Hematopoietic multipotent progenitor cell treated with erythropoietin and hydrocortisone succinate and interleukin-3 and kit ligand, for 15 days (in vitro differentiated cells): ENCODE data around the gene C5AR2.
"Not testable (repeated sequence)": the region's sequence is repeated elsewhere in the genome, so short reads cannot be mapped to it uniquely, and the experiment has no call there.

Experiments
- DNase-seq: peaks from one replicate; pipeline ENCODE4 v3.0.0-alpha.2; 2015; ENCODE audit warnings: low spot score

C5AR2 gene

GRCh38 chr19:47331931-47332547 is at the start of gene C5AR2:
Gene C5AR2, plus strand, starts transcription at chr19:47332175. Its CDS starts 8,625 bp downstream, at chr19:47340800.
- DNase-seq, result peak; percentile 35

DNA sequence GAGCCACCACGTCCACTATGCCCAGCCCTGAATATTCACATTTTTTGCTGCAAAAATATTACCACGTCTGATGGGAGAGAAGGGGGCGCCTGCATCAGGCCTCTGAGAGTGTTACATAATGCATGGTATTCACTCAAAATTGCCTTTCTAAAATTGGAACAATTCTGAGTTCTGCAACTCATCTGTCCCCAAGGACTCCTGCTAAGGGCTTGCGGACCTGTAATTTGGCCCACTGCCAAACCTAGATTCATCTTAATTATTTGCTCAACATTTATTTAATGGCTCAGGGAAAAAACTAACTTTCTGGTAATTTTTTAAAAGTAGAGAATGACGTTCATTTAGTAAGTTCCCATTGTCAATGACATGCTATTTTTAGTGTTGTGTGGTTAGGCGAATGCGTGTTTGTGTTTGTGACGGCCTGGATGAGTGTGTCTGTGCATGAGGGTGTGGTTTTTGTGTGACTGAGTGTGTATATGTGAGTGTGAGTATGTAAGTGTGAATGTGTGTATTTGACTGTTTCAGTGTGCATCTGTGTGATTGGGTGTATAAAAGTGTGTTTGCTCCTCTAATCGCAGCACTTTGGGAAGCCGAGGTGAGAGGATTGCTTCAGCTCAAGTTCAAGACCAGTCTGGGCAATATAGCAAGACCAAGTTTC is 48.4 kb upstream of the C5AR2 start:
- no peak for DNase-seq

- DNase-seq, result peak; percentile 80
Observed at GRCh38 chr19:47284324-47284899, 47.6 kb upstream of the C5AR2 start.

DNA sequence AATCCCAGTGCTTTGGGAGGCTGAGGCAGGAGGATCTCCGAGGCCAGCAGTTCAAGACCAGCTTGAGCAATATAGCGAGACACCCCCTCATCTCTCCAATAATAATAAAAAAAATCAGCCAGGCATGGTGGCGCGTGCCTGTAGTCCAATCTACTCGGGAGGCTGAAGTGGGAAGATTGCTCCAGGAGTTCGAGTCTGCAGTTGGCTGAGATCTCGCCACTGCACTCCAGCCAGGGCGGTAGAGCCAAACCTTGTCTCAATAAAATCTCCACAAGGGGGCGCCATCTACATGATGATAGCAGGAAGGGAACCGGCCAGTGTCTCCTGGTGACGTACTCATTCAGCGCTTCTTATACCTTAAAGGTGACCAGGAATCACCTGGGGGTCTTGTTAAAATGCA is 35.9 kb upstream of the C5AR2 start:
- DNase-seq, result peak; percentile 93

GRCh38 chr19:47300867-47301266 is 31.1 kb upstream of the C5AR2 start:
- not testable (repeated sequence) for DNase-seq

- no peak for DNase-seq
Observed at GRCh38 chr19:47302249-47302648, 29.7 kb upstream of the C5AR2 start.

DNA sequence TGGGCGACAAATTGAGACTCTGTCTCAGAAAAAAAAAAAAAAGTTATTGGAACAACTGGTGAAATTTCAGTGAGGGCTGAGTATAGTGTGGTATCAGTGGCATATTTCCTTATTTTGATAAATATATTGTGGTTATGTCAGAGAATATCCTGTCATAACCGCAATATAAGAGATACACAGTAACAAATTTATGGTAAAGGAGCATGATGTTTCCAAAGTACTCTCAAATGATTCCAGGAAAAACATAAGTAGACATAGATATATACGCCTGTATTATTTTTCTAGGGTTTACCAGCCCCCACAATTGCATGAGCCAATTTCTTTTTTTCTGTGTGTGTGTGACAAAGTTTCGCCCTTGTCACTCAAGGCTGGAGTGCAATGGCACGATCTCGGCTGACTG is 28.0 kb upstream of the C5AR2 start:
- no peak for DNase-seq

DNA sequence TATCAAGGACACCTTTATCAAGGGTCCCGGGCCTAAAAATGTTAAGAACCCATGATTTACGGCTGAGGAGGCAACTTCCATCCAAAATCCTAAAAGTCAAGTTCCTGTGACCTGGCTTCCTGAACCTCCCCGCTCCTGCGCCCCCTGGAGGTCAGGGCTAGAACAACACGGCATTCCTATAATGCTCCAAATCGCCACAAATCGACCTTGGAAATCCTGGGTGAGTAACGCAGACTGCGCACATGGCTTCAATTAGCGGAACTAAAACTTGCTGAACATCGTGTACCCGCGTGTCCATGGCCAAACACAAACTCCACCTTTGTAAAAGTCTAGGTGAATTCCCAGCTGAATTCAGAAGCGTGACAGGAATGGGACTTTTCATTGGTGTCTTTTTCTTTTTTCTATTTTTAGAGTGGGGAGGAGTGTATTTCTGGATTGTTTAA is 26.6 kb upstream of the C5AR2 start:
- peak; percentile 78 for DNase-seq

DNA sequence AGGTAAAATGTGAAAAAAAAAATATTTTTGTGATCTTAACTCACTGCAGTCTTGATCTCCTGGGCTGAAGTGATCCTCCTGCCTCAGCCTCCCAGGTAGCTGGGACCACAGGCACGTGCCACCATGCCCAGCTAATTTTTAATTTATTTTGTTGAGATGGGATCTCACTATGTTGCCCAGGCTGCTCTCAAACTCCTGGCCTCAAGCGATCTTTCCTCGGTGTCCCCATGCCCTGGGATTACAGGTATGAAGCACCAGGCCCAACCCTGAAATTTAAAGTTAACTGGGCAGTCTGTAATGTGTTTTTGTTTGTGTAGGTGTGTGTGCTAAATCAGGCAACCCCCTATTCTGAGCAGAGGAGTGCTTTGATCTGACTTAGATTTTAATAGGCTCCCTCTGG is 25.7 kb upstream of the C5AR2 start:
- no peak for DNase-seq

DNA sequence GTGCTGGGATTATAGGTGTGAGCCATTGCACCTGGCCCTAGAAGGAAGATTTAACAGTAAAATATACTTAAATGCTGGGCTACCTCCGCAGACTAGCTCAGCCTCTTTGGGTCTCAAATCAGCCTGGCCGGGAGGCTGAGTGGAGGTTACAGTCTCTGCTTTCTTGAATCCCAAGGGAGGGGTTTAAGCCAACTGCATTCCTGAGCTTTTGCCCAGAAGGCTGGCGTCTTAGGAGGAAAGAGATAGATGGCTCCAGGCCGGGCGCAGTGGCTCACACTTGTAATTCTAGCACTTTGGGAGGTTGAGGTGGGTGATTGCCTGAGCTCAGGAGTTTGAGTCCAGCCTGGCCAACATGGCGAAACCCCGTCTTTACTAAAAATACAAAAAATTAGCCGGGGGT is 22.9 kb upstream of the C5AR2 start:
- no peak for DNase-seq

DNA sequence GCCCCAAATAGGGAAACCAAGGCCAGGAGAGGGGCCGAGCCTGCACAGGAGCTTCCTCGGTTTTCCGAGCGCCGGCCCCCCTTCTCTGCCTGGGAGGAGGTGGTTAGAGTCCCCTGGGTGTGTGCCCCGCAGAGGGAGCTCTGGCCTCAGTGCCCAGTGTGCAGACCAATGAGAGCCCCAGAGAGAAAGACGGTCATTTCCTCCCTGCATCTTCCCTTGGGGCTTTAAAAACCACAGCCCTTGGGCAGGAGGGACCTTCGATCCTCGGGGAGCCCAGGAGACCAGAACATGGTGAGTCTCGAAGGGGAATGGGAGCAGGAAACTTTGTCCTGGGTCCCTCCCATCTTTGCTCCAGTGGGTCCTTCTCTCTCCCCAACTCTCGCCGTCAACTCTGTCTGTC is 22.4 kb upstream of the C5AR2 start, which contains the start of gene C5AR1:
Gene C5AR1 (plus strand): TSS at position 254 of the 400 bp plus-strand sequence. CDS start 35 bp downstream, at position 289.
- no peak for DNase-seq

DNA sequence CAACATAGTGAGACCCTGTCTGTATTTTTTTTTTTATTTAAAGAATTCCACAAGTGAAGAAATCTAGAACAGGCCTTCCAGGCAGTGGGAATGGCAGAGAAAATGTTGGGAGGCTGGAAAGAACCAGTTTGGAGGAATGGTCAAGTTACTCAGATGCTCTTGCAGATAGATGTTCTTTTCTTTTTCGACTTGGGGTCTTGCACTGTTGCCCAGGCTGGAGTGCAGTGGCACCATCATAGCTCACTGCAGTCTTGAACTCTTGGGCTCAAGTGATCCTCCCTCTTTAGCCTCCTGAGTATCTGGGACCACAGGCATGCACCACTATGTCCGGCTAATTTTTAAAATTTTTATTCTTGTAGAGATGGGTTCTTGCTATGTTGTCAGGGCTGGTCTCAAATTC is 21.7 kb upstream of the C5AR2 start:
- DNase-seq, result no peak

- DNase-seq, result no peak
Observed at GRCh38 chr19:47310819-47311218, 21.2 kb upstream of the C5AR2 start.

DNA sequence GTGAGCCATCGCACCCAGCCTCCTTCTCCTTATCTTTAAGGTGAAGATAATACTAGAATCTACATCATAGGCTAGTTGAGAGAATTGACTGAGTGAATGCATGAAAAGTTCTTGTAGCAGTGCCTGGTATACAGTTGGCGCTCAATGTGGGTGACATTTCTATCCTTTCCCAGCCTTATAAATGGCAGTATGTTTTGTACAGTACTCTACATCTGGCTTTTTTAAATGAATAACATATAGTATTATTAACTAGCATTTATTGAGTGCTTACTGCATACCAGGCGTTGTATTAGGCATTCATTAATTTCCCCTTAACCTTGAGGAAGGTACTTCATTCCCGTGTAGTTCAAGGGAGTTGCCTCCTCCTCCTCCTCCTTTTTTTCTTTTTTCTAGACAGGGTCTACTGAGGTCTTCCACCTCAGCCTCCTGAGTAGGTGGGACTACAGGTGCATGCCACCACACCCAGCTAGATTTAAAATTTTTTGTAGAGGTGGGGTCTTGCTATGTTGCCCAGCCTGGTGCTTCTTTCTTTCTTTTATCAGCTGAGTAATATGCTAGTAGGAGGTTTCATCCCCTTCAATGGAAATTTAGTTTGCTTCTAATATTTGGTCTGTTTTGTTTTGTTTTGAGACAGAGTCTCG is 19.5 kb upstream of the C5AR2 start:
- no peak for DNase-seq

GRCh38 chr19:47313754-47314295 is 18.1 kb upstream of the C5AR2 start:
- no peak for DNase-seq

DNA sequence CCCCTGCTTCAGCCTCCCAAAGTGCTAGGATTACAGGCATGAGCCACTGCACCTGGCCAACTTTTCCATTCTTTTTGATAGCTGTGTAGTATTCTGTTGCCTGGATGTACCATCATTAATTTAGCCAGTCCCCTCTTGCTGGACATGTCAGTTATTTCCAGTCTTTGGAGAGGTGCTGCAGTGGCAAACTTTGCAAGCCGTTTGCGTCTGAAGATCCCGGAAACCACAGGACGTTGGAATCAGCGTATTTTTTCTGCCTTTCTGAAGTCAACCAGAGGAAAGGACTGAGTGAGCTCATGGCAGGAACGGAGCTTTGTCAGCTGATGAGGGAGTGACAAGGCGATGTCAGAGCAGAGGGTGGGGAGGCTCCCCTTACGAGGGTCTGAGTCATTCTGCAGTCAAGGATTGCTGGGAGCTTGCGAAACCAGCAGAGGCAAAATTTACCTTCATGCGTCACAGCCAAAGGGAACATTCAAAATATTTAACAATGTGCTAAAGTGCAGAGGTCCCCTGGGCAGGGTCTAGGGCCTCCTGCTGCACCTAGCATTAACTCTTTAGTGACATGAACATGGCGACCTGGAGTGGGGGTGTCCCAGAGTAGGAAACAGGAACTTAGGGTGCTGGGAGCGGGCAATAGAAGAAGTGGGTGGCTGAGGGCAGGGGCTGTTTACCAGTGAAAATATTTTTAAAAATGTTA is 16.7 kb upstream of the C5AR2 start:
- DNase-seq, result peak; percentile 83

- peak; percentile 48 for DNase-seq
Observed at GRCh38 chr19:47316513-47316912, 15.5 kb upstream of the C5AR2 start.

DNA sequence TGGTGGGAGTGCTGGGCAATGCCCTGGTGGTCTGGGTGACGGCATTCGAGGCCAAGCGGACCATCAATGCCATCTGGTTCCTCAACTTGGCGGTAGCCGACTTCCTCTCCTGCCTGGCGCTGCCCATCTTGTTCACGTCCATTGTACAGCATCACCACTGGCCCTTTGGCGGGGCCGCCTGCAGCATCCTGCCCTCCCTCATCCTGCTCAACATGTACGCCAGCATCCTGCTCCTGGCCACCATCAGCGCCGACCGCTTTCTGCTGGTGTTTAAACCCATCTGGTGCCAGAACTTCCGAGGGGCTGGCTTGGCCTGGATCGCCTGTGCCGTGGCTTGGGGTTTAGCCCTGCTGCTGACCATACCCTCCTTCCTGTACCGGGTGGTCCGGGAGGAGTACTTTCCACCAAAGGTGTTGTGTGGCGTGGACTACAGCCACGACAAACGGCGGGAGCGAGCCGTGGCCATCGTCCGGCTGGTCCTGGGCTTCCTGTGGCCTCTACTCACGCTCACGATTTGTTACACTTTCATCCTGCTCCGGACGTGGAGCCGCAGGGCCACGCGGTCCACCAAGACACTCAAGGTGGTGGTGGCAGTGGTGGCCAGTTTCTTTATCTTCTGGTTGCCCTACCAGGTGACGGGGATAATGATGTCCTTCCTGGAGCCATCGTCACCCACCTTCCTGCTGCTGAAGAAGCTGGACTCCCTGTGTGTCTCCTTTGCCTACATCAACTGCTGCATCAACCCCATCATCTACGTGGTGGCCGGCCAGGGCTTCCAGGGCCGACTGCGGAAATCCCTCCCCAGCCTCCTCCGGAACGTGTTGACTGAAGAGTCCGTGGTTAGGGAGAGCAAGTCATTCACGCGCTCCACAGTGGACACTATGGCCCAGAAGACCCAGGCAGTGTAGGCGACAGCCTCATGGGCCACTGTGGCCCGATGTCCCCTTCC is 11.8 kb upstream of the C5AR2 start:
- no peak for DNase-seq

- DNase-seq, result no peak
Observed at GRCh38 chr19:47321630-47322029, 10.3 kb upstream of the C5AR2 start.

- DNase-seq, result no peak
Observed at GRCh38 chr19:47322058-47322457, 9.9 kb upstream of the C5AR2 start.

DNA sequence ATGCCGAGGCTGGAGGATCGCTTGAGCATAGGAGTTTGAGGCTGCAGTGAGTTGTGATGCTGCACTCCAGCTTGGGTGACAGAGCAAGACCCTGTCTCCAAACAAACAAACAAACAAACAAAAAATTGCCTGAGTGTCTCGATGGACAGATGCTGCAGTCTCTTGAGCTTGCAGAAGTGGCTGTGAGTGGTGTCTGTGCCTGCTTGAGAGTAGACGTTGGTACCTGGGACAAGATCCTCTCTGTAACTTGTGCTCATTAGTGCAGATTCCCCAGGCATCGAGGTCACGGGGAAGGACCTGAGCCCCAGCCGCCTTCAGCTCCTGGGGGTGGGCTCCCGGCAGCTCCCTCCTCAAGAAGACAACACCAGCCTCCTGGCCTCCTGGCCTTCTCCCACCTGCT is 8.6 kb upstream of the C5AR2 start:
- DNase-seq, result no peak
